ENCODE results near the gene CNKSR2.

Gene CNKSR2

GRCh38 chrX:21610168-21610567 is 235.9 kb downstream of the CNKSR2 start:
- Histone ChIP-seq H3F3A (ENCODE audit: insufficient read depth) (no peaks in the 10 kb centered on the region), H3K4me2 (ENCODE audit: low read depth, low read length, poor library complexity, severe bottlenecking) (no peak overlapping the region), H3K4me3 (ENCODE audit: insufficient read depth, low read length, poor library complexity, severe bottlenecking) (no peak overlapping the region), H3K27ac (ENCODE audit: low read depth, low read length) (no peak overlapping the region), H2AFZ (ENCODE audit: low read depth, low read length, severe bottlenecking) (no peak overlapping the region), H3K9me2 (replicated peaks; ENCODE audit: insufficient read depth, low read length) (no peaks in the 10 kb centered on the region), H3K27me3 (ENCODE audit: low read length) (no peaks in the 10 kb centered on the region), H3K36me3 (ENCODE audit: low read length) (no peaks in the 10 kb centered on the region), H3K79me2 (ENCODE audit: insufficient read depth, low read length) (no peaks in the 10 kb centered on the region), H4K20me1 (ENCODE audit: low read depth, low read length) (no peaks in the 10 kb centered on the region), H3K9me3 (ENCODE audit: insufficient read depth, low read length) (no peaks in the 10 kb centered on the region), H3K9ac (ENCODE audit: low read length) (no peak overlapping the region)
- TF ChIP-seq CTCF (IDR thresholded peaks at IDR 0.05; ENCODE audit: insufficient read depth, low read length, poor library complexity, severe bottlenecking) (no peak), EZH2phosphoT487 (conservative IDR thresholded peaks at IDR 0.05; ENCODE audit: low read length) (no peak)

- H3K27me3 ChIP-seq (ENCODE audit: low read length): no peaks in the 10 kb centered on the region
- no peak overlapping the region for H3K9ac ChIP-seq (ENCODE audit: low read length)
- no peaks in the 10 kb centered on the region for H3K9me2 ChIP-seq (replicated peaks; ENCODE audit: insufficient read depth, low read length)
- no peak overlapping the region for H3K27ac ChIP-seq (ENCODE audit: low read depth, low read length)
- no peaks in the 10 kb centered on the region for H3F3A ChIP-seq (ENCODE audit: insufficient read depth)
- no peak for TF ChIP-seq CTCF (IDR thresholded peaks at IDR 0.05; ENCODE audit: insufficient read depth, low read length, poor library complexity, severe bottlenecking)
- no peak for TF ChIP-seq EZH2phosphoT487 (conservative IDR thresholded peaks at IDR 0.05; ENCODE audit: low read length)
- H4K20me1 ChIP-seq (ENCODE audit: low read depth, low read length): no peaks in the 10 kb centered on the region
- no peaks in the 10 kb centered on the region for H3K79me2 ChIP-seq (ENCODE audit: insufficient read depth, low read length)
- no peak overlapping the region for H2AFZ ChIP-seq (ENCODE audit: low read depth, low read length, severe bottlenecking)
- no peaks in the 10 kb centered on the region for H3K36me3 ChIP-seq (ENCODE audit: low read length)
- H3K4me3 ChIP-seq (ENCODE audit: insufficient read depth, low read length, poor library complexity, severe bottlenecking): no peak overlapping the region
- H3K9me3 ChIP-seq (ENCODE audit: insufficient read depth, low read length): no peaks in the 10 kb centered on the region
- no peak overlapping the region for H3K4me2 ChIP-seq (ENCODE audit: low read depth, low read length, poor library complexity, severe bottlenecking)
Measured at GRCh38 chrX:21612154-21612553, 237.9 kb downstream of the CNKSR2 start.

GRCh38 chrX:21616386-21616785 is 242.2 kb downstream of the CNKSR2 start:
- H3K9me2 ChIP-seq (replicated peaks; ENCODE audit: insufficient read depth, low read length): no peaks in the 10 kb centered on the region
- no peaks in the 10 kb centered on the region for H3F3A ChIP-seq (ENCODE audit: insufficient read depth)
- H3K79me2 ChIP-seq (ENCODE audit: insufficient read depth, low read length): no peaks in the 10 kb centered on the region
- H3K27me3 ChIP-seq (ENCODE audit: low read length): no peaks in the 10 kb centered on the region
- no peaks in the 10 kb centered on the region for H3K9me3 ChIP-seq (ENCODE audit: insufficient read depth, low read length)
- H3K36me3 ChIP-seq (ENCODE audit: low read length): no peaks in the 10 kb centered on the region
- no peak overlapping the region for H3K27ac ChIP-seq (ENCODE audit: low read depth, low read length)
- TF ChIP-seq CTCF (IDR thresholded peaks at IDR 0.05; ENCODE audit: insufficient read depth, low read length, poor library complexity, severe bottlenecking): no peak
- TF ChIP-seq EZH2phosphoT487 (conservative IDR thresholded peaks at IDR 0.05; ENCODE audit: low read length): no peak
- no peaks in the 10 kb centered on the region for H4K20me1 ChIP-seq (ENCODE audit: low read depth, low read length)
- no peak overlapping the region for H3K4me2 ChIP-seq (ENCODE audit: low read depth, low read length, poor library complexity, severe bottlenecking)
- no peak overlapping the region for H2AFZ ChIP-seq (ENCODE audit: low read depth, low read length, severe bottlenecking)
- no peak overlapping the region for H3K9ac ChIP-seq (ENCODE audit: low read length)
- H3K4me3 ChIP-seq (ENCODE audit: insufficient read depth, low read length, poor library complexity, severe bottlenecking): no peak overlapping the region

All from SU-DHL-6 (cell line).